GM12878 (cell line): ENCODE results near the gene UBXN4. TPM values are rescaled to one million over a fixed set of nuclear protein-coding genes. Genes with fewer than 3 reads are reported as not detected.

Experiments used
- ATAC-seq: fragments of 200-7000 bp; cut with Tn5 transposase; 3 replicates; pipeline ENCODE4 v1.9.1; 2020; ENCODE audit warnings: mild to moderate bottlenecking, moderate library complexity
- BruUV-seq: library from RNA; stranded (reverse); fragments of 400-500 nt; replicated peaks from 2 replicates; lab custom pipeline; 2021; lab: Mats Ljungman, UMichigan
- CTCF ChIA-PET: fragments of 300-600 bp; sonication (Branson Sonifier 250); formaldehyde crosslinking; extraction: SDS; loops from one replicate; lab custom pipeline; 2021; ENCODE audit warnings: inconsistent platforms; lab: Yijun Ruan, JAX
- POLR2A ChIA-PET: fragments of 350-600 bp; formaldehyde crosslinking; extraction: SDS; loops from one replicate; lab custom pipeline; 2021; ENCODE audit warnings: inconsistent platforms; lab: Charles Lee
- RAD21 ChIA-PET: fragments of 300-600 bp; sonication (Branson Sonifier 250); formaldehyde crosslinking; loops from one replicate; lab custom pipeline; 2023; ENCODE audit warnings: antibody characterized with exemption; ENCODE audit not compliant: unreplicated experiment; lab: Charles Lee
- SMC1A ChIA-PET: fragments of 300-600 bp; sonication (Branson Sonifier 250); formaldehyde crosslinking; loops from one replicate; lab custom pipeline; 2023; ENCODE audit not compliant: unreplicated experiment, uncharacterized antibody; lab: Charles Lee
- DNase-seq: peaks from one replicate; pipeline ENCODE4 v3.0.0-alpha.2; 2011; ENCODE audit warnings: low read depth, low spot score
- FAIRE-seq: peaks from 3 replicates; lab custom pipeline; 2011; peaks lifted over from hg19 to GRCh38; lab: Jason Lieb, UNC
- H2AFZ ChIP-seq: 2 replicates; pipeline ENCODE4 v1.6.0; 2011; ENCODE audit warnings: low read depth, low read length, control low read depth; ENCODE audit not compliant: control insufficient read depth
- H3K27ac ChIP-seq: 2 replicates; pipeline ENCODE4 v1.5.1; 2011; ENCODE audit warnings: control low read depth; ENCODE audit not compliant: control insufficient read depth, insufficient read depth
- H3K27me3 ChIP-seq, 2 experiments: replicated peaks in 1 of 2; 2 replicates each; pipeline versions ENCODE4 v1.6.0 to v1.6.1; 2011; ENCODE audit warnings: low read length in 1 of 2; ENCODE audit not compliant: control insufficient read depth in 2 of 2, insufficient read depth in 2 of 2
- H3K36me3 ChIP-seq, 2 experiments: 2 replicates each; pipeline ENCODE4 v1.5.1; 2011; ENCODE audit warnings: low read length in 1 of 2; ENCODE audit not compliant: control insufficient read depth in 2 of 2, insufficient read depth in 2 of 2
- H3K4me1 ChIP-seq: 2 replicates; pipeline ENCODE4 v1.6.1; 2011; ENCODE audit warnings: mild to moderate bottlenecking, low read length, moderate library complexity, mixed read lengths; ENCODE audit not compliant: control insufficient read depth, insufficient read depth
- H3K4me2 ChIP-seq: 2 replicates; pipeline ENCODE4 v1.6.0; 2011; ENCODE audit warnings: control low read depth; ENCODE audit not compliant: control insufficient read depth, insufficient read depth
- H3K4me3 ChIP-seq: fragments of 200-600 bp; sonication (generic); 2 replicates; pipeline ENCODE4 v1.5.1; 2016
- H3K79me2 ChIP-seq: 2 replicates; pipeline ENCODE4 v1.6.0; 2011; ENCODE audit warnings: low read length; ENCODE audit not compliant: control insufficient read depth, insufficient read depth
- H3K9ac ChIP-seq: 2 replicates; pipeline ENCODE4 v1.8.0; 2011; ENCODE audit warnings: low read length, control low read depth, mixed read lengths; ENCODE audit not compliant: control insufficient read depth, insufficient read depth
- H3K9me3 ChIP-seq: replicated peaks from 3 replicates; pipeline ENCODE4 v1.5.1; 2011; ENCODE audit warnings: mild to moderate bottlenecking, low read length; ENCODE audit not compliant: control insufficient read depth, insufficient read depth
- H4K20me1 ChIP-seq: 2 replicates; pipeline ENCODE4 v1.6.0; 2011; ENCODE audit not compliant: control insufficient read depth, insufficient read depth
- ATF2 ChIP-seq: IDR thresholded peaks from 2 replicates; pipeline ENCODE4 v1.6.1; 2012; ENCODE audit warnings: low read length, inconsistent platforms
- CBFB ChIP-seq: IDR thresholded peaks from 2 replicates; pipeline ENCODE4 v1.6.1; 2016; ENCODE audit warnings: antibody characterized with exemption, low read depth
- CREM ChIP-seq: IDR thresholded peaks from 2 replicates; pipeline ENCODE4 v1.6.1; 2014; ENCODE audit warnings: antibody characterized with exemption, low read depth
- LARP7 ChIP-seq: fragments of 450-650 bp; IDR thresholded peaks from 2 replicates; pipeline ENCODE4 v1.6.1; 2017; ENCODE audit warnings: mild to moderate bottlenecking
- MLLT1 ChIP-seq: fragments of 450-650 bp; IDR thresholded peaks from 2 replicates; pipeline ENCODE4 v1.6.1; 2016; ENCODE audit warnings: mild to moderate bottlenecking
- PRDM15 ChIP-seq: fragments of 450-650 bp; formaldehyde crosslinking; IDR thresholded peaks from 2 replicates; pipeline ENCODE4 v1.4.0; 2020; ENCODE audit warnings: mild to moderate bottlenecking, moderate library complexity
- TARDBP ChIP-seq: IDR thresholded peaks from 2 replicates; pipeline ENCODE4 v1.6.1; 2016; ENCODE audit warnings: borderline replicate concordance
- WGBS: methylation state at CpG from one replicate; pipeline ENCODE4 v1.1.6; 2016; ENCODE audit warnings: low lambda C conversion rate; ENCODE audit not compliant: insufficient replicate concordance, insufficient coverage; ENCODE audit errors: missing lambda C conversion rate; 5-methylcytosine and 5-hydroxymethylcytosine counted together
- in situ Hi-C: fragments of 300-500 bp; cut with MboI; formaldehyde crosslinking; loops from 9 replicates; pipeline ENCODE4 v1.14.3; 2018; ENCODE audit warnings: mixed read lengths
- intact Hi-C: fragments of 100-400 bp; cut with micrococcal nuclease; formaldehyde crosslinking; loops from one replicate; pipeline ENCODE4 v1.14.2; 2022; ENCODE audit not compliant: unreplicated experiment
- polyA plus RNA-seq, 11 experiments: library from polyadenylated mRNA; depleted of rRNA in 4 of 11; unstranded in 6 of 11; stranded (reverse) in 5 of 11; fragments of >200 nt; fragmentation: Nextera tagmentation in 4 of 11; fragmentation: Illumina TruSeq in 1 of 11; extraction: Ambion mirVana in 4 of 11; extraction: Trizol in 1 of 11; gene quantifications; 1 replicate in 1 of 11; 2 replicates in 10 of 11; pipeline versions ENCODE4 v1.2.1 to v1.2.3, GENCODE V29; 2011 to 2016; ENCODE audit warnings: inconsistent platforms in 2 of 11, missing spikeins in 2 of 11, low read depth in 1 of 11
- total RNA-seq, 4 experiments: library from RNA; depleted of rRNA in 3 of 4; stranded (reverse); fragments of >200 nt in 3 of 4; fragmentation: Illumina TruSeq in 1 of 4; extraction: Trizol in 1 of 4; gene quantifications; 2 replicates each; pipeline versions ENCODE4 v1.2.1 to v1.2.3, GENCODE V29; 2013 to 2021
- TF ChIP-seq, protein P1 (sequence below): fragments of 450-650 bp; IDR thresholded peaks from 2 replicates; pipeline ENCODE4 v1.6.1; 2017; ENCODE audit warnings: low read depth, mild to moderate bottlenecking, moderate library complexity

The UBXN4 gene
- total and polyA plus RNA-seq, 10 of the 15 experiments (the other 5 are each of a cell fraction or from before 2014, with no cell fraction given), result 52.6 to 133 (median 71.9) TPM

GRCh38 chr2:135740206-135740605 is 1.4 kb upstream of the UBXN4 start (continued):
- no peak for TF ChIP-seq PRDM15 (CRISPR knock-in tag)

DNA sequence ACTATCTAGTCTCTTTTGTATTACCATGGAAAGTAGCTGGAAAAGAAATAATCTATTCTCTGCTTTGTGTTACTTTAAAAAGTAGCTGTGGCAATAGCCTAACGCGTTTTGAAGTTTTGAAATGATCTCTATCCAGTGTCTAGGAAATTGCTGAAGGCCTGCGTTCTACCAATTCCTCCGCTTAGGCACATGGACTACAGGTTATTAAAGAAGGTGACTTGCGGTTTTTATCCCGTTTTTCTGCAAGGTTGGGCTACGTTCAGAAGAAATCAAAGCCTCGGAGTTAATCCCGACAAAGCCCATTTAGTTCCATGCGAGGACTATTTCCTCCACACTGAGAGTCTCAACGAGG is 636 bp upstream of the UBXN4 start:
- FAIRE-seq, result no peak

More for the DNA sequence above, 636 bp upstream of the UBXN4 start:
- ChIA-PET SMC1A (interaction anchor here (0.5 to 1.7 kb wide), 4 partner anchors 51 to 236 kb away, joined by 3 to 11 read pairs (median 4); partner anchors contain the start of genes R3HDM1 and ZRANB3), CTCF (interaction anchor here (1.0 to 2.1 kb wide), 7 partner anchors 9 to 752 kb away, joined by 3 to 10 read pairs (median 4); partner anchors contain the start of genes R3HDM1 and ZRANB3), RAD21 (interaction anchor here (0.7 to 1.5 kb wide), 3 partner anchors 210 to 1620 kb away, joined by 3 to 4 read pairs (median 3); partner anchors contain the start of genes R3HDM1 and ZRANB3), POLR2A (interaction anchor here (0.6 to 1.4 kb wide), 8 partner anchors 15 to 604 kb away, joined by 3 to 11 read pairs (median 4); partner anchors contain the start of gene MCM6)
- Histone ChIP-seq H4K20me1 (no peaks in the 10 kb centered on the region), H3K9ac (no peak overlapping the region), H3K27me3 (no peaks in the 10 kb centered on the region), H3K27ac (no peak overlapping the region), H3K4me1 (0 out of 2 replicates have a peak, but pooled peaks cover 5% of the 10 kb centered on the region), H3K36me3 (peaks cover 0 to 7% of the 10 kb centered on the region in 2 experiments; a peak in 1 of 4 replicates), H2AFZ (peak overlapping the region; percentile 98), H3K4me3 (no peak overlapping the region), H3K4me2 (peak overlapping the region; percentile 67), H3K79me2 (peaks cover 44% of the 10 kb centered on the region), H3K9me3 (no peaks in the 10 kb centered on the region)
- intact Hi-C loops, result loop anchor here (2.0 to 5.0 kb wide), 4 partner anchors 111 to 824 kb away; partner anchors contain the start of genes CCNT2, R3HDM1 and ZRANB3
- BruUV-seq, result no TSS peak
- DNase-seq, result no peak
- TF ChIP-seq ATF2, result no peak
- 0 out of 2 replicates have a peak, but pooled peaks have one; percentile 6 for TF ChIP-seq CBFB
- TF ChIP-seq LARP7, result no peak
- TF ChIP-seq, protein P1, sequence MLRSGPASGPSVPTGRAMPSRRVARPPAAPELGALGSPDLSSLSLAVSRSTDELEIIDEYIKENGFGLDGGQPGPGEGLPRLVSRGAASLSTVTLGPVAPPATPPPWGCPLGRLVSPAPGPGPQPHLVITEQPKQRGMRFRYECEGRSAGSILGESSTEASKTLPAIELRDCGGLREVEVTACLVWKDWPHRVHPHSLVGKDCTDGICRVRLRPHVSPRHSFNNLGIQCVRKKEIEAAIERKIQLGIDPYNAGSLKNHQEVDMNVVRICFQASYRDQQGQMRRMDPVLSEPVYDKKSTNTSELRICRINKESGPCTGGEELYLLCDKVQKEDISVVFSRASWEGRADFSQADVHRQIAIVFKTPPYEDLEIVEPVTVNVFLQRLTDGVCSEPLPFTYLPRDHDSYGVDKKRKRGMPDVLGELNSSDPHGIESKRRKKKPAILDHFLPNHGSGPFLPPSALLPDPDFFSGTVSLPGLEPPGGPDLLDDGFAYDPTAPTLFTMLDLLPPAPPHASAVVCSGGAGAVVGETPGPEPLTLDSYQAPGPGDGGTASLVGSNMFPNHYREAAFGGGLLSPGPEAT, result no peak
- TF ChIP-seq TARDBP, result 0 out of 2 replicates have a peak, but pooled peaks have one; percentile 8
- TF ChIP-seq MLLT1, result no peak
- no peak for TF ChIP-seq CREM
- ATAC-seq, result no peak
- in situ Hi-C loops, result no loop called here
- WGBS, result 76% methylated on average over 11 of the region's 11 CpGs
